HEK293 (cell line): ENCODE measurements around the gene TRPV6.

ENCODE experiments used
- EGR2 ChIP-seq: fragments of 450-650 bp; formaldehyde crosslinking; IDR thresholded peaks from 2 replicates; pipeline ENCODE4 v1.5.1; 2016; ENCODE audit warnings: low read depth, missing biosample characterization, missing genetic modification characterization
- GLI4 ChIP-seq: fragments of 450-650 bp; formaldehyde crosslinking; IDR thresholded peaks from 2 replicates; pipeline ENCODE4 v1.5.1; 2016; ENCODE audit warnings: missing biosample characterization, missing genetic modification characterization
- MZF1 ChIP-seq: fragments of 450-650 bp; formaldehyde crosslinking; IDR thresholded peaks from 2 replicates; pipeline ENCODE4 v1.5.1; 2017; ENCODE audit warnings: missing biosample characterization, missing genetic modification characterization, borderline replicate concordance
- ZBTB49 ChIP-seq: fragments of 450-650 bp; formaldehyde crosslinking; IDR thresholded peaks from 2 replicates; pipeline ENCODE4 v1.5.1; 2016; ENCODE audit warnings: missing biosample characterization, missing genetic modification characterization, low read depth
- ZNF184 ChIP-seq: fragments of 450-650 bp; IDR thresholded peaks from 2 replicates; pipeline ENCODE4 v1.5.1; 2018; ENCODE audit warnings: missing biosample characterization, mild to moderate bottlenecking, missing genetic modification characterization
- ZNF23 ChIP-seq: fragments of 450-650 bp; formaldehyde crosslinking; IDR thresholded peaks from 2 replicates; pipeline ENCODE4 v1.5.1; 2016; ENCODE audit warnings: missing biosample characterization, missing genetic modification characterization, borderline replicate concordance
- ZNF274 ChIP-seq, 2 experiments: fragments of 200-500 bp in 1 of 2; fragments of 450-650 bp in 1 of 2; sonication (Bioruptor generic) in 1 of 2; formaldehyde crosslinking in 1 of 2; IDR thresholded peaks; 2 replicates each; pipeline versions ENCODE4 v1.5.1 to v1.6.1; 2014 to 2016; ENCODE audit warnings: borderline replicate concordance in 1 of 2, inconsistent platforms in 1 of 2, low read length in 1 of 2, missing biosample characterization in 1 of 2, missing genetic modification characterization in 1 of 2
- ZNF423 ChIP-seq: fragments of 450-650 bp; formaldehyde crosslinking; IDR thresholded peaks from 2 replicates; pipeline ENCODE4 v1.5.1; 2016; ENCODE audit warnings: missing biosample characterization, missing genetic modification characterization
- ZNF76 ChIP-seq: fragments of 450-650 bp; formaldehyde crosslinking; IDR thresholded peaks from 2 replicates; pipeline ENCODE4; 2016; ENCODE audit warnings: low read depth, missing biosample characterization, missing genetic modification characterization, borderline replicate concordance
- TF ChIP-seq, protein P1 (sequence below): fragments of 450-650 bp; formaldehyde crosslinking; IDR thresholded peaks from 2 replicates; pipeline ENCODE4 v1.5.1; 2016; ENCODE audit warnings: missing biosample characterization, missing genetic modification characterization
- TF ChIP-seq, protein P2 (sequence below): fragments of 450-650 bp; formaldehyde crosslinking; conservative IDR thresholded peaks from 2 replicates; pipeline ENCODE4 v1.5.1; 2016; ENCODE audit warnings: low read depth, missing biosample characterization, missing genetic modification characterization

- TF ChIP-seq ZNF423 (tag by site-specific recombination) (no peak), ZNF184 (tag by site-specific recombination) (no peak), ZNF23 (tag by site-specific recombination) (no peak), MZF1 (tag by site-specific recombination) (no peak), ZNF76 (tag by site-specific recombination) (no peak), ZBTB49 (tag by site-specific recombination) (no peak), ZNF274 (IDR thresholded peaks at IDR 0.05; ENCODE audit: low read length) (no peak), ZNF274 (tag by site-specific recombination; IDR thresholded peaks at IDR 0.05; ENCODE audit: borderline replicate concordance) (no peak), GLI4 (tag by site-specific recombination) (no peak), EGR2 (tag by site-specific recombination) (no peak)
- TF ChIP-seq, protein P1, sequence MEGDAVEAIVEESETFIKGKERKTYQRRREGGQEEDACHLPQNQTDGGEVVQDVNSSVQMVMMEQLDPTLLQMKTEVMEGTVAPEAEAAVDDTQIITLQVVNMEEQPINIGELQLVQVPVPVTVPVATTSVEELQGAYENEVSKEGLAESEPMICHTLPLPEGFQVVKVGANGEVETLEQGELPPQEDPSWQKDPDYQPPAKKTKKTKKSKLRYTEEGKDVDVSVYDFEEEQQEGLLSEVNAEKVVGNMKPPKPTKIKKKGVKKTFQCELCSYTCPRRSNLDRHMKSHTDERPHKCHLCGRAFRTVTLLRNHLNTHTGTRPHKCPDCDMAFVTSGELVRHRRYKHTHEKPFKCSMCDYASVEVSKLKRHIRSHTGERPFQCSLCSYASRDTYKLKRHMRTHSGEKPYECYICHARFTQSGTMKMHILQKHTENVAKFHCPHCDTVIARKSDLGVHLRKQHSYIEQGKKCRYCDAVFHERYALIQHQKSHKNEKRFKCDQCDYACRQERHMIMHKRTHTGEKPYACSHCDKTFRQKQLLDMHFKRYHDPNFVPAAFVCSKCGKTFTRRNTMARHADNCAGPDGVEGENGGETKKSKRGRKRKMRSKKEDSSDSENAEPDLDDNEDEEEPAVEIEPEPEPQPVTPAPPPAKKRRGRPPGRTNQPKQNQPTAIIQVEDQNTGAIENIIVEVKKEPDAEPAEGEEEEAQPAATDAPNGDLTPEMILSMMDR, result no peak
- TF ChIP-seq, protein P2, sequence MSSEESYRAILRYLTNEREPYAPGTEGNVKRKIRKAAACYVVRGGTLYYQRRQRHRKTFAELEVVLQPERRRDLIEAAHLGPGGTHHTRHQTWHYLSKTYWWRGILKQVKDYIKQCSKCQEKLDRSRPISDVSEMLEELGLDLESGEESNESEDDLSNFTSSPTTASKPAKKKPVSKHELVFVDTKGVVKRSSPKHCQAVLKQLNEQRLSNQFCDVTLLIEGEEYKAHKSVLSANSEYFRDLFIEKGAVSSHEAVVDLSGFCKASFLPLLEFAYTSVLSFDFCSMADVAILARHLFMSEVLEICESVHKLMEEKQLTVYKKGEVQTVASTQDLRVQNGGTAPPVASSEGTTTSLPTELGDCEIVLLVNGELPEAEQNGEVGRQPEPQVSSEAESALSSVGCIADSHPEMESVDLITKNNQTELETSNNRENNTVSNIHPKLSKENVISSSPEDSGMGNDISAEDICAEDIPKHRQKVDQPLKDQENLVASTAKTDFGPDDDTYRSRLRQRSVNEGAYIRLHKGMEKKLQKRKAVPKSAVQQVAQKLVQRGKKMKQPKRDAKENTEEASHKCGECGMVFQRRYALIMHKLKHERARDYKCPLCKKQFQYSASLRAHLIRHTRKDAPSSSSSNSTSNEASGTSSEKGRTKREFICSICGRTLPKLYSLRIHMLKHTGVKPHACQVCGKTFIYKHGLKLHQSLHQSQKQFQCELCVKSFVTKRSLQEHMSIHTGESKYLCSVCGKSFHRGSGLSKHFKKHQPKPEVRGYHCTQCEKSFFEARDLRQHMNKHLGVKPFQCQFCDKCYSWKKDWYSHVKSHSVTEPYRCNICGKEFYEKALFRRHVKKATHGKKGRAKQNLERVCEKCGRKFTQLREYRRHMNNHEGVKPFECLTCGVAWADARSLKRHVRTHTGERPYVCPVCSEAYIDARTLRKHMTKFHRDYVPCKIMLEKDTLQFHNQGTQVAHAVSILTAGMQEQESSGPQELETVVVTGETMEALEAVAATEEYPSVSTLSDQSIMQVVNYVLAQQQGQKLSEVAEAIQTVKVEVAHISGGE (tag by site-specific recombination), result no peak
Measured at GRCh38 chr7:142917447-142917846, 31.9 kb upstream of the TRPV6 start.
